Tibial nerve (tissue), 4 donors: Measurements from ENCODE around the gene PTPRG.

Experiments used
- EP300 ChIP-seq, 2 donors: sonication (generic); formaldehyde crosslinking; IDR thresholded peaks; one replicate each; pipeline ENCODE4 v1.6.1; 2017; ENCODE audit warnings: antibody characterized with exemption in 2 of 2, mild to moderate bottlenecking in 1 of 2
- POLR2A ChIP-seq, 2 donors: fragments of 450-650 bp; IDR thresholded peaks; one replicate each; pipeline ENCODE4 v1.6.1; 2017; ENCODE audit warnings: antibody characterized with exemption in 2 of 2, mild to moderate bottlenecking in 2 of 2, moderate library complexity in 2 of 2
- TF ChIP-seq, protein P1 (sequence below), 5 experiments: fragments of 200-600 bp in 3 of 5; fragments of 450-650 bp in 2 of 5; sonication (generic) in 3 of 5; IDR thresholded peaks; one replicate each; pipeline ENCODE4 v1.5.1; 2016 to 2019; ENCODE audit warnings: antibody characterized with exemption in 5 of 5, mild to moderate bottlenecking in 3 of 5, moderate library complexity in 2 of 5

DNA sequence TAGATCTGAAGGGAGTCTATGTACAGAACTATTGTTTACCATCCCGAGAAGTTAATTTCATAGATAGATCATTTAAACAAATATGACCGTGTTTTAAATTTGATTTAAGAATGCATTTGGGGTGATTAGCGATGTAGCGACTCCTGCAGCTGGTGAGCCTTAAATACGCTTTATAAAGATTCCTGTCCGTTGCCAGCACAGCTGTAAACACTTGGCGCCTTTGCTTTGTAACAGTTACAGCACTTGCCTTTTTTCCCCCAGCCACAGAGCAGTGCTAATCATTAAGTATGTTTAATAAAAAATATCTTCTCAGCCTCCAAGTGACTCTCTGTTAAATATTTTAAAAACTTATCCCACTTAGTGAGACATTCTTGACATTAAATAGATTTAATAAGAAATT lies 478.2 kb downstream of the PTPRG start:
- TF ChIP-seq, protein P1, sequence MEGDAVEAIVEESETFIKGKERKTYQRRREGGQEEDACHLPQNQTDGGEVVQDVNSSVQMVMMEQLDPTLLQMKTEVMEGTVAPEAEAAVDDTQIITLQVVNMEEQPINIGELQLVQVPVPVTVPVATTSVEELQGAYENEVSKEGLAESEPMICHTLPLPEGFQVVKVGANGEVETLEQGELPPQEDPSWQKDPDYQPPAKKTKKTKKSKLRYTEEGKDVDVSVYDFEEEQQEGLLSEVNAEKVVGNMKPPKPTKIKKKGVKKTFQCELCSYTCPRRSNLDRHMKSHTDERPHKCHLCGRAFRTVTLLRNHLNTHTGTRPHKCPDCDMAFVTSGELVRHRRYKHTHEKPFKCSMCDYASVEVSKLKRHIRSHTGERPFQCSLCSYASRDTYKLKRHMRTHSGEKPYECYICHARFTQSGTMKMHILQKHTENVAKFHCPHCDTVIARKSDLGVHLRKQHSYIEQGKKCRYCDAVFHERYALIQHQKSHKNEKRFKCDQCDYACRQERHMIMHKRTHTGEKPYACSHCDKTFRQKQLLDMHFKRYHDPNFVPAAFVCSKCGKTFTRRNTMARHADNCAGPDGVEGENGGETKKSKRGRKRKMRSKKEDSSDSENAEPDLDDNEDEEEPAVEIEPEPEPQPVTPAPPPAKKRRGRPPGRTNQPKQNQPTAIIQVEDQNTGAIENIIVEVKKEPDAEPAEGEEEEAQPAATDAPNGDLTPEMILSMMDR (IDR thresholded peaks at IDR 0.05): no peak
- TF ChIP-seq EP300 (IDR thresholded peaks at IDR 0.05): no peak
- no peak for TF ChIP-seq POLR2A (IDR thresholded peaks at IDR 0.05)
